NB4 (cell line): ENCODE results near the gene GSTO2.

Source experiments
- CTCF ChIP-seq: IDR thresholded peaks from one replicate; pipeline ENCODE4 v1.5.1; 2012; ENCODE audit warnings: low read depth, low read length
- POLR2A ChIP-seq: IDR thresholded peaks from 2 replicates; pipeline ENCODE4 v1.6.1; 2011; ENCODE audit warnings: mild to moderate bottlenecking; ENCODE audit not compliant: insufficient read length; ENCODE audit errors: extremely low read depth

- no peak for TF ChIP-seq CTCF
- no peak for TF ChIP-seq POLR2A
Observed at GRCh38 chr10:104293781-104294321, 24.9 kb downstream of the GSTO2 start.
